ENCODE results near the gene RUBCNL. TPM values are rescaled to one million over a fixed set of nuclear protein-coding genes. Genes with fewer than 3 reads are reported as not detected.

Gene RUBCNL
- total and polyA plus RNA-seq, 2 of the 8 experiments (the other 6 are each of a cell fraction or from before 2014, with no cell fraction given), result 2.6 to 4.9 TPM

- Histone ChIP-seq H2AK5ac (ENCODE audit: low read depth, low read length) (no peak overlapping the region), H4K20me1 (replicated peaks in 1 of 2; ENCODE audit: control insufficient read depth in 1 of 2, insufficient read depth in 2 of 2, low read length in 2 of 2) (no peaks in the 10 kb centered on the region), H2BK15ac (ENCODE audit: low read length) (no peak overlapping the region), H3K36me3 (ENCODE audit: control insufficient read depth in 2 of 4, insufficient read depth in 4 of 4, low read length in 3 of 4) (no peaks in the 10 kb centered on the region), H3K4me3 (ENCODE audit: extremely low read depth in 1 of 4, insufficient read depth in 2 of 4, low read depth in 3 of 4, low read length in 4 of 4) (no peak overlapping the region), H3K18ac (ENCODE audit: extremely low read depth, low read length) (no peak overlapping the region), H2BK20ac (ENCODE audit: low read length) (no peak overlapping the region), H2BK5ac (ENCODE audit: low read depth, low read length) (no peak overlapping the region), H3K79me2 (ENCODE audit: control insufficient read depth in 1 of 2, insufficient read depth in 2 of 2, low read length in 2 of 2) (no peaks in the 10 kb centered on the region), H3K79me1 (ENCODE audit: low read depth, low read length) (no peaks in the 10 kb centered on the region), H3K56ac (replicated peaks; ENCODE audit: insufficient read length, low read depth, low read length) (no peak overlapping the region), H2BK120ac (replicated peaks; ENCODE audit: low read depth, low read length) (no peak overlapping the region), H3K4me1 (replicated peaks in 1 of 4; ENCODE audit: control insufficient read depth in 3 of 4, insufficient read depth in 4 of 4, low read length in 3 of 4) (no peaks in the 10 kb centered on the region), H3K23ac (ENCODE audit: insufficient read length) (no peak overlapping the region), H3K27me3 (replicated peaks in 1 of 4; ENCODE audit: control insufficient read depth in 3 of 4, extremely low read depth in 1 of 4, insufficient read depth in 3 of 4, low read length in 3 of 4) (no peaks in the 10 kb centered on the region), H3K23me2 (ENCODE audit: low read depth, low read length) (no peaks in the 10 kb centered on the region), H3K14ac (ENCODE audit: insufficient read length) (no peak overlapping the region), H3K4me2 (ENCODE audit: insufficient read depth in 1 of 2, low read depth in 2 of 2, low read length in 2 of 2) (no peak overlapping the region), H2AFZ (ENCODE audit: low read length) (no peak overlapping the region), H2BK12ac (ENCODE audit: low read depth, low read length) (no peak overlapping the region), H3K27ac (ENCODE audit: low read depth, low read length) (no peak overlapping the region), H3K4ac (replicated peaks; ENCODE audit: insufficient read length, low read depth, low read length) (no peak overlapping the region), H4K8ac (ENCODE audit: extremely low read depth, insufficient read depth, low read length) (no peak overlapping the region), H4K5ac (ENCODE audit: insufficient read length, low read depth, low read length) (no peak overlapping the region), H3K9me3 (ENCODE audit: insufficient read depth in 2 of 2, low read depth in 1 of 2, low read length in 1 of 2) (no peaks in the 10 kb centered on the region), H4K91ac (replicated peaks; ENCODE audit: insufficient read length, low read length) (no peak overlapping the region), H3K9ac (replicated peaks in 1 of 4; ENCODE audit: extremely low read depth in 1 of 4, low read depth in 3 of 4, low read length in 3 of 4) (no peak overlapping the region)
- TF ChIP-seq CHD2 (IDR thresholded peaks at IDR 0.05; ENCODE audit: low read length), result no peak
- peak in 1 of 2 experiments; percentile 9; a peak in 1 of 4 replicates for TF ChIP-seq RAD21 (IDR thresholded peaks at IDR 0.05 in 1 of 2, conservative IDR thresholded peaks at IDR 0.05 in 1 of 2; ENCODE audit: low read depth in 2 of 2, low read length in 2 of 2)
- CTCF ChIA-PET (ENCODE audit: partially characterized antibody), result interaction anchor here (0.9 kb wide), 1 partner anchor 19 kb away, joined by 3 read pairs; no protein-coding TSS in a partner anchor
- POLR2A ChIA-PET (ENCODE audit: partially characterized antibody), result no interaction called here
- FAIRE-seq, result peak; percentile 24
- WGBS, 2 experiments (ENCODE audit: extremely low coverage in 1 of 2, insufficient coverage in 1 of 2, insufficient read length in 1 of 2, insufficient replicate concordance in 2 of 2, low coverage in 1 of 2, low lambda C conversion rate in 2 of 2, missing lambda C conversion rate in 1 of 2), result 92% methylated on average over 1 of the region's 1 CpG; no CpG with 5 or more reads in 1 of the 2 experiments
- DNase-seq (ENCODE audit: low read depth in 1 of 2, low spot score in 2 of 2), result no peak
These were observed 79.5 kb downstream of the RUBCNL start for GRCh38 chr13:46307554-46307953.

Data from H1 (cell line).